MM.1S (cell line): ENCODE results near the gene SLC4A9.

Experiments used
- CTCF ChIP-seq: fragments of 300-600 bp; sonication (generic); IDR thresholded peaks from 2 replicates; pipeline ENCODE4 v1.5.1; 2016; ENCODE audit warnings: antibody characterized with exemption, low read length, mixed read lengths
- EZH2phosphoT487 ChIP-seq: fragments of 300-600 bp; sonication (generic); IDR thresholded peaks from 2 replicates; pipeline ENCODE4 v1.6.1; 2018; ENCODE audit warnings: antibody characterized with exemption, low read length

- no peak for TF ChIP-seq EZH2phosphoT487
- no peak for TF ChIP-seq CTCF
Measured at GRCh38 chr5:140362311-140362710, 2.3 kb downstream of the SLC4A9 start.
